Measurements from ENCODE around the gene KIF5A. TPM values are rescaled to one million over a fixed set of nuclear protein-coding genes. Genes with fewer than 3 reads are reported as not detected.

The KIF5A gene
- total and polyA plus RNA-seq, 2 of the 4 experiments (the other 2 are of a cell fraction): 0.15 to 0.18 TPM

- no peak for TF ChIP-seq CTCF (conservative IDR thresholded peaks at IDR 0.05; ENCODE audit: low read depth, low read length)
These were observed 26.1 kb downstream of the KIF5A start (continued) for GRCh38 chr12:57575771-57576612.

- H2BK20ac ChIP-seq (ENCODE audit: low read depth, low read length): no peak overlapping the region
- H2AK5ac ChIP-seq (ENCODE audit: low read depth, low read length): no peak overlapping the region
- no peaks in the 10 kb centered on the region for H3K79me1 ChIP-seq (ENCODE audit: low read depth in 1 of 2, low read length in 2 of 2)
- dilution Hi-C loops (cut with HindIII; ENCODE audit: low sequenced_read_pairs, unreplicated experiment): no loop called here
- H2BK5ac ChIP-seq (ENCODE audit: low read depth, low read length, poor library complexity, severe bottlenecking): no peak overlapping the region
- no peak overlapping the region for H3K9ac ChIP-seq (ENCODE audit: low read depth, low read length)
- no TSS peak for BruUV-seq (replicated peaks)
- no peak overlapping the region for H2AFZ ChIP-seq (replicated peaks; ENCODE audit: low read length, poor library complexity)
- ChIA-PET CTCF (interaction anchor here (0.6 kb wide), 1 partner anchor 146 kb away, joined by 3 read pairs; no protein-coding TSS in a partner anchor), POLR2A (ENCODE audit: unreplicated experiment) (no interaction called here)
- ATAC-seq (ENCODE audit: low read depth) (no peak), DNase-seq (no peak)
- no peaks in the 10 kb centered on the region for H4K20me1 ChIP-seq (ENCODE audit: insufficient read depth, low read length)
- H3K4ac ChIP-seq (ENCODE audit: low read depth, low read length): no peak overlapping the region
- H2BK15ac ChIP-seq (ENCODE audit: low read depth, low read length): no peak overlapping the region
- H3K9me1 ChIP-seq (ENCODE audit: insufficient read depth, low read length): no peaks in the 10 kb centered on the region
- H2BK120ac ChIP-seq (ENCODE audit: low read depth, low read length): no peak overlapping the region
- no peak overlapping the region for H4K91ac ChIP-seq (ENCODE audit: insufficient read depth, low read depth, low read length)
- 100% methylated on average over 3 of the region's 9 CpGs; no CpG with 5 or more reads in 1 of the 2 experiments for WGBS, 2 experiments (ENCODE audit: extremely low coverage in 2 of 2, insufficient read length in 1 of 2)
- no peak overlapping the region for H3K56ac ChIP-seq (ENCODE audit: extremely low read depth, insufficient read depth, low read length)
- H3K14ac ChIP-seq (replicated peaks; ENCODE audit: low read depth, low read length): no peak overlapping the region
- H3K23ac ChIP-seq (ENCODE audit: low read depth, low read length): no peak overlapping the region
- H3K36me3 ChIP-seq (ENCODE audit: control insufficient read depth, insufficient read depth, low read length): no peaks in the 10 kb centered on the region
- H3K18ac ChIP-seq (ENCODE audit: low read depth, low read length): no peak overlapping the region
- no peak overlapping the region for H3K4me3 ChIP-seq (ENCODE audit: insufficient read depth, low read depth, low read length)
- intact Hi-C loops (cut with micrococcal nuclease): no loop called here
- H4K8ac ChIP-seq (ENCODE audit: low read depth in 2 of 2, low read length in 2 of 2): no peak overlapping the region
- H4K5ac ChIP-seq (ENCODE audit: low read depth, low read length): no peak overlapping the region
- H2AK9ac ChIP-seq (replicated peaks; ENCODE audit: low read depth, low read length, poor library complexity): no peak overlapping the region
- peaks cover 20% of the 10 kb centered on the region for H3K27me3 ChIP-seq (ENCODE audit: control insufficient read depth, insufficient read depth, low read length)
- no peaks in the 10 kb centered on the region for H3K9me3 ChIP-seq (ENCODE audit: control insufficient read depth, insufficient read depth, low read length)
- H3K4me2 ChIP-seq (ENCODE audit: low read depth, low read length): no peak overlapping the region
- H3K27ac ChIP-seq (ENCODE audit: insufficient read depth, low read length): no peak overlapping the region
- no peaks in the 10 kb centered on the region for H3K4me1 ChIP-seq (ENCODE audit: control insufficient read depth, insufficient read depth, low read length)
- in situ Hi-C loops (cut with MboI; ENCODE audit: low sequenced_read_pairs): no loop called here
- TF ChIP-seq RFX5 (IDR thresholded peaks at IDR 0.05; ENCODE audit: low read depth, low read length) (no peak), POLR2A (IDR thresholded peaks at IDR 0.05; ENCODE audit: low read depth, low read length) (no peak), MAZ (IDR thresholded peaks at IDR 0.05; ENCODE audit: borderline replicate concordance, low read depth, low read length) (no peak), RCOR1 (IDR thresholded peaks at IDR 0.05; ENCODE audit: insufficient replicate concordance, low read length) (no peak), NFE2L2 (IDR thresholded peaks at IDR 0.05; ENCODE audit: low read depth, low read length) (no peak), BHLHE40 (IDR thresholded peaks at IDR 0.05; ENCODE audit: low read depth, low read length) (no peak), SMC3 (IDR thresholded peaks at IDR 0.05; ENCODE audit: low read depth, low read length) (no peak), CHD1 (IDR thresholded peaks at IDR 0.05; ENCODE audit: low read depth, low read length) (no peak), CEBPB (IDR thresholded peaks at IDR 0.05; ENCODE audit: low read depth, low read length) (no peak), MAFK (IDR thresholded peaks at IDR 0.05; ENCODE audit: low read depth, low read length) (no peak), CTCF (conservative IDR thresholded peaks at IDR 0.05; ENCODE audit: low read depth, low read length) (no peak), FOS (IDR thresholded peaks at IDR 0.05; ENCODE audit: low read depth, low read length) (no peak), RAD21 (IDR thresholded peaks at IDR 0.05; ENCODE audit: low read length) (no peak)
These were observed 26.8 kb downstream of the KIF5A start for GRCh38 chr12:57576613-57577160.
